Choroid plexus epithelial cell (primary cell): ENCODE data around the gene KRTAP19-1.
A peak's percentile ranks its signal among the peaks of the same experiment; 100 is the strongest.

ENCODE experiments used
- DNase-seq: peaks from one replicate; pipeline ENCODE4 v3.0.0-alpha.2; 2010; ENCODE audit warnings: low read depth
- H3K4me3 ChIP-seq: 2 replicates; pipeline ENCODE4 v1.5.1; 2011; ENCODE audit warnings: low read depth, mild to moderate bottlenecking, control low read depth, low read length, moderate library complexity
- CTCF ChIP-seq: conservative IDR thresholded peaks from 2 replicates; pipeline ENCODE4 v1.5.1; 2011; ENCODE audit warnings: low read depth, mild to moderate bottlenecking, control low read depth, inconsistent platforms, low read length, moderate library complexity

The KRTAP19-1 gene

GRCh38 chr21:30487336-30487735 lies 7.2 kb upstream of the KRTAP19-1 start, which contains the start of gene KRTAP19-2:
Gene KRTAP19-2 (minus strand): TSS chr21:30487436. CDS start chr21:30487348, 88 bp downstream.
- H3K4me3 ChIP-seq: no peak within 1 kb of the TSS
- TF ChIP-seq CTCF: no peak
- no peak for DNase-seq

- no peak overlapping the region for H3K4me3 ChIP-seq
- no peak for DNase-seq
- TF ChIP-seq CTCF: no peak
Observed at GRCh38 chr21:30486180-30486579, 6.0 kb upstream of the KRTAP19-1 start.

- no peak for TF ChIP-seq CTCF
- no peak overlapping the region for H3K4me3 ChIP-seq
- DNase-seq: no peak
Observed at GRCh38 chr21:30482130-30482529, 2.0 kb upstream of the KRTAP19-1 start.

- no peak overlapping the region for H3K4me3 ChIP-seq
- DNase-seq: no peak
- TF ChIP-seq CTCF: no peak
Observed at GRCh38 chr21:30479259-30479658, 908 bp downstream of the KRTAP19-1 start.

GRCh38 chr21:30478004-30478403 lies 2.2 kb downstream of the KRTAP19-1 start:
- H3K4me3 ChIP-seq: no peak overlapping the region
- no peak for TF ChIP-seq CTCF
- no peak for DNase-seq

- H3K4me3 ChIP-seq: no peak overlapping the region
- no peak for DNase-seq
- no peak for TF ChIP-seq CTCF
Observed at GRCh38 chr21:30468900-30469714, 11.1 kb downstream of the KRTAP19-1 start.

- peak; percentile 14 for DNase-seq
- no peak overlapping the region for H3K4me3 ChIP-seq
- peak; percentile 56 for TF ChIP-seq CTCF
Observed at GRCh38 chr21:30463713-30464112, 16.5 kb downstream of the KRTAP19-1 start.
